HG03060 (cell line): ENCODE results near the gene CYP24A1.
"Not testable (repeated sequence)": the region's sequence is repeated elsewhere in the genome, so short reads cannot be mapped to it uniquely, and the experiment has no call there.

Experiments
- ATAC-seq: cut with Tn5 transposase; IDR thresholded peaks from one replicate; pipeline ENCODE4 v1.9.1; 2021; ENCODE audit warnings: low read depth, moderate number of reproducible peaks; ENCODE audit not compliant: unreplicated experiment

The CYP24A1 gene

GRCh38 chr20:54138427-54138826 is 35.4 kb downstream of the CYP24A1 start:
- ATAC-seq, result no peak

GRCh38 chr20:54137115-54137514 is 36.7 kb downstream of the CYP24A1 start:
- ATAC-seq, result no peak

GRCh38 chr20:54134445-54135220 is 39.2 kb downstream of the CYP24A1 start:
- ATAC-seq, result no peak

- ATAC-seq, result no peak
Measured at GRCh38 chr20:54133434-54134427, 40.1 kb downstream of the CYP24A1 start.

- ATAC-seq, result no peak
Measured at GRCh38 chr20:54132612-54133433, 41.0 kb downstream of the CYP24A1 start.

GRCh38 chr20:54131675-54132611 is 41.8 kb downstream of the CYP24A1 start:
- ATAC-seq, result no peak

GRCh38 chr20:54131125-54131524 is 42.7 kb downstream of the CYP24A1 start:
- ATAC-seq, result not testable (repeated sequence)

- no peak for ATAC-seq
Measured at GRCh38 chr20:54129350-54129749, 44.4 kb downstream of the CYP24A1 start.

- ATAC-seq, result no peak
Measured at GRCh38 chr20:54127855-54128574, 45.8 kb downstream of the CYP24A1 start.

- no peak for ATAC-seq
Measured at GRCh38 chr20:54126806-54127655, 46.8 kb downstream of the CYP24A1 start.

- ATAC-seq, result not testable (repeated sequence)
Measured at GRCh38 chr20:54126328-54126727, 47.5 kb downstream of the CYP24A1 start.

- no peak for ATAC-seq
Measured at GRCh38 chr20:54123587-54124180, 50.1 kb downstream of the CYP24A1 start.

GRCh38 chr20:54122681-54123586 is 50.9 kb downstream of the CYP24A1 start:
- no peak for ATAC-seq

GRCh38 chr20:54122189-54122588 is 51.6 kb downstream of the CYP24A1 start:
- no peak for ATAC-seq

- no peak for ATAC-seq
Measured at GRCh38 chr20:54119744-54120143, 54.0 kb downstream of the CYP24A1 start.

- no peak for ATAC-seq
Measured at GRCh38 chr20:54118220-54119001, 55.4 kb downstream of the CYP24A1 start.
